ENCODE measurements around the gene IQSEC3.
"Not testable (repeated sequence)": the region's sequence is repeated elsewhere in the genome, so short reads cannot be mapped to it uniquely, and the experiment has no call there.

Gene IQSEC3

GRCh38 chr12:39555-40265 is 26.9 kb upstream of the IQSEC3 start:
- H3K4me3 ChIP-seq (ENCODE audit: low read length); H3K9ac ChIP-seq (ENCODE audit: low read depth, low read length); H3K36me3 ChIP-seq (ENCODE audit: insufficient read depth, low read length); H3K27ac ChIP-seq (ENCODE audit: low read depth, low read length); H3K4me1 ChIP-seq (ENCODE audit: insufficient read depth, low read length); H3K27me3 ChIP-seq (ENCODE audit: insufficient read depth, low read length); H3K9me3 ChIP-seq (ENCODE audit: insufficient read depth, low read depth, low read length): not testable (repeated sequence)
- WGBS = 88% methylated on average over 2 of the region's 6 CpGs

DNA sequence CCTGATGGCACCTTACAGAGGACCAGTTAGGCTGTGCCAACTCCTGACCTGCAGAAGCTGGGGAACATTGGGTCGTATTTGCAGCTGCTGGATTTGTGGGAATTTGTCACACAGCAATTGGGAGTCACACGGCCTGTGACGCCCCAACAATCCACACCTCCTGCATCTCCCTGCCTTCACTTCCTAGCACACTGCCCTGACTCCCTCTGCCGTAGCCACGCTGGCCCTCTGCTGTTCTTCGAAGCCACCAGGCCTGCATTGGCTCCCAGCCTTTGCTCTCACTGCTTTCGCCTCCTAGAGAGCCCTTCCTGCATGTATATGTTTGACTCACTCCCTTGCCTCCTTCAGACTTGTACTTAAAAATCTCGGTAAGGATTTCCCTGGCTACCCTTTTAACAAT is 22.2 kb upstream of the IQSEC3 start:
- not testable (repeated sequence) for H3K27me3 ChIP-seq (ENCODE audit: insufficient read depth, low read length); H3K27ac ChIP-seq (ENCODE audit: low read depth, low read length); H3K9ac ChIP-seq (ENCODE audit: low read depth, low read length); H3K4me3 ChIP-seq (ENCODE audit: low read length); H3K36me3 ChIP-seq (ENCODE audit: insufficient read depth, low read length); H3K4me1 ChIP-seq (ENCODE audit: insufficient read depth, low read length); H3K9me3 ChIP-seq (ENCODE audit: insufficient read depth, low read depth, low read length)
- 84% methylated on average over 5 of the region's 8 CpGs for WGBS

DNA sequence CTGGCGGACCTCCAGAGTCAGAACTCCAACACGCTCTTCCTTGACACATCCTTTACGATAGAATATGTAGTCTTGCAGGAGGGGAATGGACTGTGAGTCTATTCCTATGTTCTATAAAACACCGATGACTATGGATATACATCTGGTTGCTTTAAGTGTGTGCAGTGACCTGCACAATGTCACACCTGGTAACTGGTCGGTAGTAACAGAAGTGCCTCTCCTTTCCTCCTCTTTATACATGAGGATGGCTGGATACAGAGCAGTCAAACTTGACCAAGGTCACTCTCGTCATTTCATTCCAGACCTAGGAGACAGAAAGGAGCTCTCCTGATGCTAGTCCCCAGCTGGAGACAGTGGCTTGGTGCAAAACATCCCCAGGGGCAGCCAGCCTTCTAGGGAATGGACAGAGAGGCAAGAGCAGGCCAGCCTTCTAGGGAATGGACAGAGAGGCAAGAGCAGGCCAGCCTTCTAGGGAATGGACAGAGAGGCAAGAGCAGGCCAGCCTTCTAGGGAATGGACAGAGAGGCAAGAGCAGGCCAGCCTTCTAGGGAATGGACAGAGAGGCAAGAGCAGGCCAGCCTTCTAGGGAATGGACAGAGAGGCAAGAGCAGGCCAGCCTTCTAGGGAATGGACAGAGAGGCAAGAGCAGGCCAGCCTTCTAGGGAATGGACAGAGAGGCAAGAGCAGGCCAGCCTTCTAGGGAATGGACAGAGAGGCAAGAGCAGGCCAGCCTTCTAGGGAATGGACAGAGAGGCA is 21.2 kb upstream of the IQSEC3 start:
- H3K9me3 ChIP-seq (ENCODE audit: insufficient read depth, low read depth, low read length); H3K9ac ChIP-seq (ENCODE audit: low read depth, low read length); H3K27me3 ChIP-seq (ENCODE audit: insufficient read depth, low read length); H3K4me1 ChIP-seq (ENCODE audit: insufficient read depth, low read length); H3K27ac ChIP-seq (ENCODE audit: low read depth, low read length); H3K36me3 ChIP-seq (ENCODE audit: insufficient read depth, low read length); H3K4me3 ChIP-seq (ENCODE audit: low read length): not testable (repeated sequence)
- WGBS = 94% methylated on average over 3 of the region's 6 CpGs

GRCh38 chr12:45991-46358 is 20.6 kb upstream of the IQSEC3 start:
- 95% methylated on average over 2 of the region's 5 CpGs for WGBS
- not testable (repeated sequence) for H3K4me1 ChIP-seq (ENCODE audit: insufficient read depth, low read length); H3K27ac ChIP-seq (ENCODE audit: low read depth, low read length); H3K9ac ChIP-seq (ENCODE audit: low read depth, low read length); H3K9me3 ChIP-seq (ENCODE audit: insufficient read depth, low read depth, low read length); H3K36me3 ChIP-seq (ENCODE audit: insufficient read depth, low read length); H3K4me3 ChIP-seq (ENCODE audit: low read length); H3K27me3 ChIP-seq (ENCODE audit: insufficient read depth, low read length)

DNA sequence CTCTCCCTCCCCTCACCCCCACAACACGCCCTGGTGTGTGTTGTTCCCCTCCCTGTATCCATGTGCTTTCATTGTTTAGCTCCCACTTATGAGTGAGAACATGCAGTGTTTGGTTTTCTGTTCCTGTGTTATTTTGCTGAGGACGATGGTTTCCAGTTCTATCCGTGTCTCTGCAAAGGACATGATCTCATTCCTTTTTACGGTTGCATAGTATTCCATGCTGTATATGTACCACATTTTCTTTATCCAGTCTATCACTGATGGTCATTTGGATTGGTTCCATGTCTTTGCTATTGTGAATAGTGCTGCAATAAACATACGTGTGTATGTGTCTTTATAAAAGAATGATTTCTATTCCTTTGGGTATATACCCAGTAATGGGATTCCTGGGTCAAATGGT is 20.0 kb upstream of the IQSEC3 start:
- not testable (repeated sequence) for H3K4me3 ChIP-seq (ENCODE audit: low read length); H3K27me3 ChIP-seq (ENCODE audit: insufficient read depth, low read length)
- WGBS = 67% methylated on average over 5 of the region's 5 CpGs

DNA sequence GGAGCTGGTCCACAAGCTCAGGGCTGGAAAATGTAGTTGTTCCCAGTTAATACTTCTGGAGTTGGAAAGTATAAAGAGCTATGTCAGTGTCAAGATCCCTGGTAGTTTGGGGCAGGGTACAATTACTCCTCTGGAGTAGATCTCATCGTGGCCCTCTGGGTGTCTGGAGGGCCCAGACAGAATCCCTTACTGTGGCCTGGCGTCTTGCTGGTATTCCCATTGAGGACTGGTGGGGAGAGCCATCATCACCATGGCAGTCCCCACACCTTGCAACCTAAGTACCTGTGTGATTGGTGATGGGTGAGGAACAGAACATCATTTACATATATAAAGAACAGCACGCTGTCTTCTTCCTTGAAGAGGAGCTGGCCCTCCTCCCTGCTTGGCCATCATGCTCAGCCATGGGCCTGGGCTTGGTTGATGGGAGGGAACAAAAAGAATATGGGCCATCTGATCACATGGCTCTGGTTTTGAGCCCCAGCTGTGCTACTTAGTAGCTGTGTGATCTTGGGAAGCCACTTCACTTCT is 18.8 kb upstream of the IQSEC3 start:
- H3K36me3 ChIP-seq (ENCODE audit: insufficient read depth, low read length); H3K9ac ChIP-seq (ENCODE audit: low read depth, low read length); H3K27me3 ChIP-seq (ENCODE audit: insufficient read depth, low read length); H3K27ac ChIP-seq (ENCODE audit: low read depth, low read length); H3K4me1 ChIP-seq (ENCODE audit: insufficient read depth, low read length); H3K9me3 ChIP-seq (ENCODE audit: insufficient read depth, low read depth, low read length); H3K4me3 ChIP-seq (ENCODE audit: low read length): not testable (repeated sequence)
- 75% methylated on average over 2 of the region's 3 CpGs for WGBS

More for the DNA sequence above, 20.0 kb upstream of the IQSEC3 start:
- not testable (repeated sequence) for H3K9ac ChIP-seq (ENCODE audit: low read depth, low read length); H3K36me3 ChIP-seq (ENCODE audit: insufficient read depth, low read length); H3K4me1 ChIP-seq (ENCODE audit: insufficient read depth, low read length); H3K9me3 ChIP-seq (ENCODE audit: insufficient read depth, low read depth, low read length); H3K27ac ChIP-seq (ENCODE audit: low read depth, low read length)

DNA sequence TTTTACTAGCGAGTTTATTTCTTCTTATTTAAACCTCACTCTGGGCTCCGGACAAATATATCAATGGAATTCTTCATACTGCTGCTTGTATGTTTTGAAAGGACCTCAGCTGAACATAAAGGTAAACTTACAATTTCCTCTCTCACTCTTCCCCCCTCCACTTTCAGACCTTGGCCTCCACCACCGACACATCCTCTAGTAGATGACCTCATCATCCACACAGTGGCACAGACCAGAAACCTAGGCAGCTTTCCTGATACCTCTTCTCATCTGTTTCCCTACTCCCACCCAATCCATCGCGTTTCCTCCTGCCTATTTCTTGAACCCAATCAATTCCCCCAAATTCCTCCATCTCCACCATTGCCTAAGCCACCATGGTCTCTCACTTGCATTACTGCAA is 17.4 kb upstream of the IQSEC3 start:
- not testable (repeated sequence) for H3K27me3 ChIP-seq (ENCODE audit: insufficient read depth, low read length); H3K9ac ChIP-seq (ENCODE audit: low read depth, low read length); H3K36me3 ChIP-seq (ENCODE audit: insufficient read depth, low read length); H3K4me1 ChIP-seq (ENCODE audit: insufficient read depth, low read length); H3K9me3 ChIP-seq (ENCODE audit: insufficient read depth, low read depth, low read length); H3K27ac ChIP-seq (ENCODE audit: low read depth, low read length); H3K4me3 ChIP-seq (ENCODE audit: low read length)
- 86% methylated on average over 5 of the region's 5 CpGs for WGBS

DNA sequence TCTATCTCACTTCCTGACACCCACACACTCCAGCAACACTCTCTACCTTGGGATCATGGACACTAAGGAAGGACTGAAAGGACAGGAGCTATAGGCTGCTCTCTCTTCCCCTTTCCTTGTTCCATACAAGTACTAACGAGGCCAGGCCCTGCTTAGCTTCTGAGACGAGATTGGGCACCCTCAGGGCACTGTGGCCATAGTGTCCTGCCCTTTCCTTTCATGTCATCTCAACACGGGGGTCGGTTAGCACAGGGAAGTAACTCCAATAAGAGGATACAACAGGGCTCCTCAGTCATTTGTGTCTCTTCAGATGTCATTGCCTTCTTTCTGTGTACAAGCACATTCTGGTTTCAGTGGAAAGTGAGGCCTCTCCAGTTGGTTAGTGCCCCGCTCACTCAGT is 15.5 kb upstream of the IQSEC3 start:
- H3K36me3 ChIP-seq (ENCODE audit: insufficient read depth, low read length); H3K9ac ChIP-seq (ENCODE audit: low read depth, low read length); H3K27me3 ChIP-seq (ENCODE audit: insufficient read depth, low read length); H3K4me3 ChIP-seq (ENCODE audit: low read length); H3K4me1 ChIP-seq (ENCODE audit: insufficient read depth, low read length); H3K9me3 ChIP-seq (ENCODE audit: insufficient read depth, low read depth, low read length); H3K27ac ChIP-seq (ENCODE audit: low read depth, low read length): not testable (repeated sequence)
- WGBS = 83% methylated on average over 5 of the region's 5 CpGs

DNA sequence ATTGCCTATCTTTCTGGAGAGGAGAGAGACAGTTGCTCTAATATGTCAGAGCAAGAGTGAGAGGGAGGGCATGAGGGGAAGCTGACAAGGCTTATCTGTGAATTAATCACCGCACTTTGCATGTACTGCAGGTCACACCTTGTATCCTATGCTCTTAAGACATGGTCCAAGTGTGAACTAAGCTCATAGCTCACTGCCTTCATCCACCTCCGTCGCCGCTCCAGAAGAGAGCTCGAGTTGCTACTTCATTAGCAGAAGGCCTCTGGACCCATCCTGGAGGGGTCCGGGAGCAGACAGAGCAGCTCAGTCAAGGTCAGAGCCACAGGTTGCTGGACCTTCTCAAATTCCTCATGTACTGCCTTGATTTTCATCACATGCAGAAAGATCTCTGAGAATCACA is 14.6 kb upstream of the IQSEC3 start:
- H3K27ac ChIP-seq (ENCODE audit: low read depth, low read length); H3K27me3 ChIP-seq (ENCODE audit: insufficient read depth, low read length); H3K4me3 ChIP-seq (ENCODE audit: low read length); H3K4me1 ChIP-seq (ENCODE audit: insufficient read depth, low read length); H3K9me3 ChIP-seq (ENCODE audit: insufficient read depth, low read depth, low read length); H3K9ac ChIP-seq (ENCODE audit: low read depth, low read length); H3K36me3 ChIP-seq (ENCODE audit: insufficient read depth, low read length): not testable (repeated sequence)
- 83% methylated on average over 6 of the region's 6 CpGs for WGBS

- H3K27me3 ChIP-seq (ENCODE audit: insufficient read depth, low read length); H3K36me3 ChIP-seq (ENCODE audit: insufficient read depth, low read length); H3K27ac ChIP-seq (ENCODE audit: low read depth, low read length); H3K9me3 ChIP-seq (ENCODE audit: insufficient read depth, low read depth, low read length); H3K4me3 ChIP-seq (ENCODE audit: low read length); H3K9ac ChIP-seq (ENCODE audit: low read depth, low read length): not testable (repeated sequence)
- 82% methylated on average over 3 of the region's 4 CpGs for WGBS
- H3K4me1 ChIP-seq (ENCODE audit: insufficient read depth, low read length) = peaks cover 13% of the 10 kb centered on the region; the same call in 1 of the 2 replicates
Measured at GRCh38 chr12:52902-53734, 13.4 kb upstream of the IQSEC3 start.

Measured in HUES64 (cell line).